Brain microvascular endothelial cell (primary cell): ENCODE data around the gene KCNQ1.

Experiments
- DNase-seq: peaks from one replicate; pipeline ENCODE4 v3.0.0-alpha.2; 2020
- H3K27ac ChIP-seq: fragments of 250-450 bp; sonication (Bioruptor Pico); 2 replicates; pipeline ENCODE4 v1.5.1; 2020; ENCODE audit warnings: mild to moderate bottlenecking, moderate library complexity
- H3K27me3 ChIP-seq: fragments of 250-450 bp; sonication (Bioruptor Pico); replicated peaks from 2 replicates; pipeline ENCODE4 v1.5.1; 2020; ENCODE audit warnings: mild to moderate bottlenecking
- H3K36me3 ChIP-seq: fragments of 250-450 bp; sonication (Bioruptor Pico); replicated peaks from 2 replicates; pipeline ENCODE4 v1.5.1; 2020; ENCODE audit warnings: mild to moderate bottlenecking
- H3K4me3 ChIP-seq: 2 replicates; pipeline ENCODE4 v1.5.1; 2011; ENCODE audit warnings: low read depth, mild to moderate bottlenecking, control low read depth, low read length, moderate library complexity
- CTCF ChIP-seq: IDR thresholded peaks from 2 replicates; pipeline ENCODE4 v1.5.1; 2011; ENCODE audit warnings: low read depth, mild to moderate bottlenecking, moderate library complexity, low read length, control low read depth, inconsistent platforms; ENCODE audit errors: missing control alignments
- in situ Hi-C: cut with HindIII; loops from 2 replicates; pipeline ENCODE4 v1.10.0; 2017; ENCODE audit warnings: low sequenced_read_pairs, low pct_ligation_motif_present

The KCNQ1 gene

DNA sequence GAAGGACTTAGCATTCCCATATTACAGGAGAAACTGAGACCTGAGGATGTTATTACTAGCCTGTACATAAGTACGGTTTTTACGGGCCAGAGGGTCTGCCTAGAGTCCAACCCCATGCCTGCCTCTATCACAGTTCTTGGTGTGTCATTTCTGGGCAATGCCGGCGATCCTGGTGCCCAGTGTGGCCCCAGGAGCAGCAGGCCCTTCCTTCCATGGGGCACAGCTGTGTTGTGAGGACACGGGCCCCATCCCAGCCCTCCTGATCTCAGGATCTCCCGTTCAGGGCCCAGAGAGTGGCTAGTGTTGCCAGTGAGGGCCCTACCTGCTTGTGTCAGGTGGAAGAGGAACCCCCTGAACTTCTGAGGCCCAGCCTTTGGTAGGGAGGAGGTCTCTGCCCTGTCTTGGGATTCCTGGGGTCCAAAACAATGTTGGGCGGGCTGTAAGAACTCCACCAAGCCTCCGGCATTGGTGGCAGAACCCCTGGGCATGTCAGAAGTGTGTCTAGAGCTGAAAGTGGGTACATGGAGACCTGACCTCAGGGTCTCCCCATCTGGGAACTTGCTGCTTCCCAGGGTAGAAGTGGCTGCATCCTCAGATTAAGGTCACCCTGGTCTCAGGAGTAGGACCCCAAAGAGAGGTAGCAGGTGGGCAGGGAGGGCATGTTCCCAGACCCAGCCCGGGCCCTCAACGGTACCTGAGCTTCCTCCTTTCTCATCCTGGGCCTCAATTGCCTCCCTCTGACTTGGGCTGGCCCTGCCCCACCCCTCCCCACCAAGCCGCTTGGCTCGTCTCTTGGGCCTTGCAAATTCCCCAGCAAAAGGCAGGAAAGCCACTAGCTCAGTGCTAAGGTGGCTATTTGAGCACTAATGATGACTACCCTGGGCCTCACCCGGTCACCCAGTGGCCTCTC lies 329.6 kb downstream of the KCNQ1 start:
- in situ Hi-C loops, result no loop called here
- no peak for DNase-seq
- no peak overlapping the region for H3K27ac ChIP-seq
- peaks cover 3% of the 10 kb centered on the region for H3K27me3 ChIP-seq
- H3K4me3 ChIP-seq, result no peak overlapping the region
- TF ChIP-seq CTCF, result no peak
- H3K36me3 ChIP-seq, result no peaks in the 10 kb centered on the region

DNA sequence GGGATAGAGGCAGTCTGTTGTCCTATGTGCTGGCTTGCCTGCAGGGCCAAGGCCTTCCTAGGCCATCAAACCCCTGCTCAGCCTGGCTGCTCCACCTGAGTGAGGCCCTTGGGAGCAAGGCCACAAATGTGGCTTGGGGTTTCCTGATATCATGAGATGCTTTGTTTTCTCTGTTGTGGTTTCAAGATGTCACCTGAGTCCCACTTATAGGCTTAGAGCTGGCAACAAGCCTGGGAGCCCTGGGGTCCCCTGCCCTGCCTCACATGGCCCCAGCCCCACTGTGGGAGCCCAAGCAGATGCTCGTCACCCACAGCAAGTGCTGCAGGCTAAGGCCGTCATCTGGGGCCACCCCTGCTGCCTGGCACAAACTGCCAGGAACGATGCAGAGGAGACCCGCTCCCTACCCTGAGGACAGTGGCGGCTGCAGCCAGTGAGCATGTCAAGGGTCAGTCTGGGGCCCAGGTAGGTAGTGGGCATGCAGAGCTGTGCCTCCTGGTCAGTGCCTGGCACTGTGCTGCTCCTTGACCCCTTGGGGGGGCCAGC lies 330.3 kb downstream of the KCNQ1 start:
- Histone ChIP-seq H3K27me3 (peaks cover 3% of the 10 kb centered on the region), H3K4me3 (no peak overlapping the region), H3K36me3 (no peaks in the 10 kb centered on the region), H3K27ac (no peak overlapping the region)
- DNase-seq, result no peak
- no peak for TF ChIP-seq CTCF
- in situ Hi-C loops, result no loop called here

GRCh38 chr11:2775626-2776350 lies 331.0 kb downstream of the KCNQ1 start:
- H3K27ac ChIP-seq, result no peak overlapping the region
- H3K36me3 ChIP-seq, result no peaks in the 10 kb centered on the region
- in situ Hi-C loops, result no loop called here
- TF ChIP-seq CTCF, result no peak
- H3K4me3 ChIP-seq, result no peak overlapping the region
- peaks cover 3% of the 10 kb centered on the region for H3K27me3 ChIP-seq
- DNase-seq, result no peak

- Histone ChIP-seq H3K36me3 (no peaks in the 10 kb centered on the region), H3K4me3 (no peak overlapping the region), H3K27ac (no peak overlapping the region), H3K27me3 (peaks cover 3% of the 10 kb centered on the region)
- in situ Hi-C loops, result no loop called here
- TF ChIP-seq CTCF, result no peak
- no peak for DNase-seq
These were observed 331.7 kb downstream of the KCNQ1 start for GRCh38 chr11:2776351-2777061.

DNA sequence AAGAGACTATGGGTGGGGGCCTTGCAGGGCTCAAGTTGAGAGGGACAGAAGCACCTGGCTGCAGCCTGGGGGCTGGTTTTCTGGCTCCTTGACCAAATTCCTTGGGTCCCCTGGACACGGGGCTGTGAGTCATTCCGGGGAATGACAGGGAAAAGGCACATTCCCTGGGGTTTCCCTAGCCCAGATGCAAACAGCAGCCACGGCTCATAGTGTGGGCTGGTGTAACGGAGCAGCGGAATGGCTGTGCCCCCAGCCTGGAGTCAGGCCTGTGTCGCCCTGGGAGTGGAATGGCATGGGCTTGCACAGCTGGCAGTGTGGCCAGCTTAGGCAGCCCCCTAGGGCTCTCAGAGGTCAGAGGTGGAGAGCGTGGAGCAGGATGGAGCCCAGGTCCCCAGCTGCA lies 332.6 kb downstream of the KCNQ1 start:
- no peak for DNase-seq
- Histone ChIP-seq H3K4me3 (no peak overlapping the region), H3K27ac (no peak overlapping the region), H3K36me3 (no peaks in the 10 kb centered on the region), H3K27me3 (peaks cover 3% of the 10 kb centered on the region)
- in situ Hi-C loops, result no loop called here
- TF ChIP-seq CTCF, result no peak
